Endothelial cell (in vitro differentiated cells): ENCODE results near the gene MAPKAP1. TPM values are rescaled to one million over a fixed set of nuclear protein-coding genes. Genes with fewer than 3 reads are reported as not detected.

Source experiments
- DNase-seq: peaks from one replicate; pipeline ENCODE4 v3.0.0; 2021; ENCODE audit warnings: low spot score
- H3K27ac Mint-ChIP-seq: one replicate; pipeline ENCODE4 v1.8.0; 2021; ENCODE audit warnings: mixed read lengths, inconsistent platforms; ENCODE audit not compliant: unreplicated experiment
- H3K27me3 Mint-ChIP-seq: one replicate; pipeline ENCODE4 v1.8.0; 2021; ENCODE audit warnings: mild to moderate bottlenecking, moderate library complexity, mixed read lengths, inconsistent platforms; ENCODE audit not compliant: unreplicated experiment
- H3K36me3 Mint-ChIP-seq: one replicate; pipeline ENCODE4 v1.8.0; 2021; ENCODE audit warnings: mild to moderate bottlenecking, low read depth, mixed read lengths, inconsistent platforms; ENCODE audit not compliant: unreplicated experiment
- H3K4me1 Mint-ChIP-seq: one replicate; pipeline ENCODE4 v1.8.0; 2021; ENCODE audit warnings: mild to moderate bottlenecking, mixed read lengths, inconsistent platforms; ENCODE audit not compliant: unreplicated experiment
- H3K4me3 Mint-ChIP-seq: one replicate; pipeline ENCODE4 v1.8.0; 2021; ENCODE audit warnings: mild to moderate bottlenecking, mixed read lengths, inconsistent platforms; ENCODE audit not compliant: unreplicated experiment
- H3K9me3 Mint-ChIP-seq: one replicate; pipeline ENCODE4 v1.8.0; 2021; ENCODE audit warnings: mixed read lengths, inconsistent platforms; ENCODE audit not compliant: unreplicated experiment
- total RNA-seq: library from RNA; stranded (reverse); fragmentation: NEBNext Ultra II Directional; extraction: Animal tissue kit (Norgen Biotek cat#: 25700); gene quantifications from one replicate; pipeline ENCODE4 v1.2.1, GENCODE V29; 2021; ENCODE audit not compliant: unreplicated experiment
- TF ChIP-seq, protein P1 (sequence below): fragments of 200-600 bp; sonication (generic); IDR thresholded peaks from one replicate; pipeline ENCODE4 v1.5.0; 2021; ENCODE audit warnings: antibody characterized with exemption; ENCODE audit not compliant: unreplicated experiment

Gene MAPKAP1
- total RNA-seq, 1 donor from 2014 or later, result 74.6 TPM

DNA sequence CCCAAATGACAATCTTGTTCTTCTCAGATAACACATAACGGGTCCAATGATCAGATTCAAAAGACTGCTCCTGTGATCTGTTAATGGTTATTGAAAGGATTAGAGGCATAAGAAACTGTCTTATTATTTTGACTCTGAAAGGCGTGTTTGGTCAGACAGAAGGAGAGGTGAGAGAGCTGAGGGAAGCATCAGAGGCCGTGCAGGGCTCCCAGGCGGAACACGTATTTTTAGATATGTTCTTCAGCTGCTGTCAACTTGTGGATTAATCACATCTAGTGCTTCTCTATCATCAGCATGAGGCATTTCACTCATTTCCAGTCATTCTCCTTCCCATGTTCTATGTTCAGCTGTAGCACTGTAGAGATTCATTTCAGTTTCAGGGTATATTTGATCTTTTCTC lies 199.8 kb downstream of the MAPKAP1 start:
- Mint-ChIP-seq H3K9me3 (no peaks in the 10 kb centered on the region), H3K36me3 (no peaks in the 10 kb centered on the region), H3K4me1 (no peaks in the 10 kb centered on the region), H3K27ac (no peak overlapping the region), H3K27me3 (no peaks in the 10 kb centered on the region), H3K4me3 (no peak overlapping the region)
- TF ChIP-seq, protein P1, sequence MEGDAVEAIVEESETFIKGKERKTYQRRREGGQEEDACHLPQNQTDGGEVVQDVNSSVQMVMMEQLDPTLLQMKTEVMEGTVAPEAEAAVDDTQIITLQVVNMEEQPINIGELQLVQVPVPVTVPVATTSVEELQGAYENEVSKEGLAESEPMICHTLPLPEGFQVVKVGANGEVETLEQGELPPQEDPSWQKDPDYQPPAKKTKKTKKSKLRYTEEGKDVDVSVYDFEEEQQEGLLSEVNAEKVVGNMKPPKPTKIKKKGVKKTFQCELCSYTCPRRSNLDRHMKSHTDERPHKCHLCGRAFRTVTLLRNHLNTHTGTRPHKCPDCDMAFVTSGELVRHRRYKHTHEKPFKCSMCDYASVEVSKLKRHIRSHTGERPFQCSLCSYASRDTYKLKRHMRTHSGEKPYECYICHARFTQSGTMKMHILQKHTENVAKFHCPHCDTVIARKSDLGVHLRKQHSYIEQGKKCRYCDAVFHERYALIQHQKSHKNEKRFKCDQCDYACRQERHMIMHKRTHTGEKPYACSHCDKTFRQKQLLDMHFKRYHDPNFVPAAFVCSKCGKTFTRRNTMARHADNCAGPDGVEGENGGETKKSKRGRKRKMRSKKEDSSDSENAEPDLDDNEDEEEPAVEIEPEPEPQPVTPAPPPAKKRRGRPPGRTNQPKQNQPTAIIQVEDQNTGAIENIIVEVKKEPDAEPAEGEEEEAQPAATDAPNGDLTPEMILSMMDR, result no peak
- no peak for DNase-seq

DNA sequence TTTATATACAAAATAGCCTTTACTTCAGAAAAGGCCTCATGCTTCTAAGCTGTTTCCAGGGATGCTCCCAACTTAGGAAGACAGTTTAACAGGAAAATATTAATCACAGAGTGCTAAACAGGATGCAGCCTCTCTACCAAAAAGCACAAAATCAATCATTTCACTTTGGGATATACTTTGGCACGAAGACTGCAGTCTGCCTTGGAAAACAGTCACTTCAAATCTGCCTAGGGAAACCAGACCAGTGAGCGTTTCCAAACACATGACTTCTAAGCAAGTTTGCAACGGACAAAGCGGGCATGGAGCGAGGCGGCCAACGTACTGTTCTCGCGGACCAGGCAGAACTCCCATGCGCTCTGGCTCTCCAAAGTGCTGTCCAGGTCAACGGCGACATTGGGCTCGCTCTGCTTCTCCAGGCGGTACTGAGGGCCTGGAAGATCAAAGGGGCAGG lies 201.0 kb downstream of the MAPKAP1 start:
- no peak overlapping the region for H3K4me3 Mint-ChIP-seq
- H3K9me3 Mint-ChIP-seq, result no peaks in the 10 kb centered on the region
- TF ChIP-seq, protein P1, result no peak
- no peak for DNase-seq
- no peaks in the 10 kb centered on the region for H3K4me1 Mint-ChIP-seq
- H3K36me3 Mint-ChIP-seq, result no peaks in the 10 kb centered on the region
- no peaks in the 10 kb centered on the region for H3K27me3 Mint-ChIP-seq
- no peak overlapping the region for H3K27ac Mint-ChIP-seq

DNA sequence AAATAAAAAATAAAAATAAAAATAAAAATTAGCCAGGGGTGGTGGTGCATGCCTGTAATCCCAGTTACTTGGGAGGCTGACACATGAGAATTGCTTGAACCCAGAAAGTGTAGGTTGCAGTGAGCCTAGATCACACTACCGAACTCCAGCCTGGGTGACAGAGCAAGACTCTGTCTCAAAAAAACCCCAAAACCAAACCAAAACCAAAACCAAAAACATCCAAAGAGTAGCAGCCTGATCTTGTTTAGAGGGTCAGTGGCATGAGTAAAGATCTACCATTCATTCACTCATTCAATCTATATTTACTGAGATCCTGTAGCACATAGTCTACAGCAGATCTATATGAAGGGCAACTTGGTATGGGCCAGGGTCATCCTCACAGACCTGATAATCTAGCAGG lies 202.4 kb downstream of the MAPKAP1 start:
- no peak for DNase-seq
- Mint-ChIP-seq H3K27ac (no peak overlapping the region), H3K36me3 (no peaks in the 10 kb centered on the region), H3K9me3 (no peaks in the 10 kb centered on the region), H3K27me3 (no peaks in the 10 kb centered on the region), H3K4me3 (no peak overlapping the region), H3K4me1 (no peaks in the 10 kb centered on the region)
- TF ChIP-seq, protein P1, result no peak

DNA sequence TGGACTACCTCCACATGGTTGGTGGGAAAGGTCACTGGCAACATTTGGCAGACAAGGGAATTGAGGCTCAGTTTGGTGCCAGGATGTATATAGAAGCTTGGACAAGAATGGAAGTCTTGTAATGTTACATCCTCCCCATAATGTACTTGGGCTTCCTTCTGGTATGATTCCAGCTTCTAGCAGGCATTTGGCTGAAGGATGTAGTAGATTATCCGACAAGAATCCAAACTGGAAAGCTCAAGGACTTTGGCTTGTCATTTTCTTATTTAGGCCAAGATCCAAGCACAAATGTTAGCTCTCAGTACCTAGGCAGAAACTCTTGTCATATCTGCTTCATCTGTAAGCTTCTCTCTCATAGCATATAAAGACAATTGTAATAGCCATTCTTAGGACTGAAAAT lies 209.1 kb downstream of the MAPKAP1 start:
- no peak for DNase-seq
- TF ChIP-seq, protein P1, result no peak
- Mint-ChIP-seq H3K27me3 (peaks cover 1% of the 10 kb centered on the region), H3K4me1 (peaks cover 10% of the 10 kb centered on the region), H3K27ac (no peak overlapping the region), H3K9me3 (no peaks in the 10 kb centered on the region), H3K4me3 (no peak overlapping the region), H3K36me3 (no peaks in the 10 kb centered on the region)

DNA sequence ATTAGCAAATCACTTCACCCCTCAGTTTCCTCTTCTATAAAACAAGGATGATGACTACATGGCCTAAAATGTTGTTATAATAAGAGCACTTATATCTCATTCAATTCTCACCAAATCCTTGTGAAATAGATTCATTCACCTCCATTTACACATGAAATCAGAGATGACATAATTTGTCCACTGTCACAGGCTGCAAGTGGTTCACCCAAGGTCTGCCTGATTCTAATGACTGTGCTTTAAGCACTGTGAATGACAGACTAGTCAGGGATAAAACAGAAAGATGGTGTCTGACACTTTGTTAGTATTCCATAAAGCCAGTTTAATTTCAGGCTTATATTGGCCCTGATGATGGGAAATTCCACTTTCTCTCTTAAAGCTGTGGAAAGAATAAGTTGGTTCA lies 209.5 kb downstream of the MAPKAP1 start:
- TF ChIP-seq, protein P1, result no peak
- Mint-ChIP-seq H3K27me3 (peaks cover 1% of the 10 kb centered on the region), H3K36me3 (no peaks in the 10 kb centered on the region), H3K27ac (no peak overlapping the region), H3K4me1 (peaks cover 10% of the 10 kb centered on the region), H3K4me3 (no peak overlapping the region), H3K9me3 (no peaks in the 10 kb centered on the region)
- no peak for DNase-seq
